Epithelial cell of esophagus (primary cell): ENCODE data around the gene DPYSL3.

Experiments used
- DNase-seq: peaks from one replicate; pipeline ENCODE4 v3.0.0; 2010; ENCODE audit warnings: low read depth
- H3K4me3 ChIP-seq: 2 replicates; pipeline ENCODE4 v1.5.1; 2011; ENCODE audit warnings: mild to moderate bottlenecking, low read length, control low read depth
- CTCF ChIP-seq: IDR thresholded peaks from 2 replicates; pipeline ENCODE4 v1.5.1; 2011; ENCODE audit warnings: low read depth, mild to moderate bottlenecking, low read length, control low read depth, inconsistent platforms; ENCODE audit not compliant: insufficient read depth; ENCODE audit errors: missing control alignments

Gene DPYSL3

GRCh38 chr5:147530530-147531389 is 20.9 kb upstream of the DPYSL3 start:
- peak; percentile 93 for DNase-seq
- H3K4me3 ChIP-seq, result no peak overlapping the region
- no peak for TF ChIP-seq CTCF

GRCh38 chr5:147523069-147523468 is 13.2 kb upstream of the DPYSL3 start:
- TF ChIP-seq CTCF, result no peak
- H3K4me3 ChIP-seq, result no peak overlapping the region
- no peak for DNase-seq

GRCh38 chr5:147522435-147522834 is 12.6 kb upstream of the DPYSL3 start:
- TF ChIP-seq CTCF, result no peak
- DNase-seq, result peak; percentile 83
- H3K4me3 ChIP-seq, result no peak overlapping the region

GRCh38 chr5:147520450-147520849 is 10.6 kb upstream of the DPYSL3 start:
- H3K4me3 ChIP-seq, result no peak overlapping the region
- no peak for TF ChIP-seq CTCF
- peak; percentile 35 for DNase-seq

GRCh38 chr5:147519380-147519779 is 9.5 kb upstream of the DPYSL3 start:
- H3K4me3 ChIP-seq, result no peak overlapping the region
- DNase-seq, result no peak
- no peak for TF ChIP-seq CTCF

- DNase-seq, result no peak
These were observed 7.5 kb upstream of the DPYSL3 start for GRCh38 chr5:147517383-147517782.

More at GRCh38 chr5:147517383-147517782, 7.5 kb upstream of the DPYSL3 start:
- no peak overlapping the region for H3K4me3 ChIP-seq
- TF ChIP-seq CTCF, result no peak
